Measurements from ENCODE around the gene UNC5A.

DNA sequence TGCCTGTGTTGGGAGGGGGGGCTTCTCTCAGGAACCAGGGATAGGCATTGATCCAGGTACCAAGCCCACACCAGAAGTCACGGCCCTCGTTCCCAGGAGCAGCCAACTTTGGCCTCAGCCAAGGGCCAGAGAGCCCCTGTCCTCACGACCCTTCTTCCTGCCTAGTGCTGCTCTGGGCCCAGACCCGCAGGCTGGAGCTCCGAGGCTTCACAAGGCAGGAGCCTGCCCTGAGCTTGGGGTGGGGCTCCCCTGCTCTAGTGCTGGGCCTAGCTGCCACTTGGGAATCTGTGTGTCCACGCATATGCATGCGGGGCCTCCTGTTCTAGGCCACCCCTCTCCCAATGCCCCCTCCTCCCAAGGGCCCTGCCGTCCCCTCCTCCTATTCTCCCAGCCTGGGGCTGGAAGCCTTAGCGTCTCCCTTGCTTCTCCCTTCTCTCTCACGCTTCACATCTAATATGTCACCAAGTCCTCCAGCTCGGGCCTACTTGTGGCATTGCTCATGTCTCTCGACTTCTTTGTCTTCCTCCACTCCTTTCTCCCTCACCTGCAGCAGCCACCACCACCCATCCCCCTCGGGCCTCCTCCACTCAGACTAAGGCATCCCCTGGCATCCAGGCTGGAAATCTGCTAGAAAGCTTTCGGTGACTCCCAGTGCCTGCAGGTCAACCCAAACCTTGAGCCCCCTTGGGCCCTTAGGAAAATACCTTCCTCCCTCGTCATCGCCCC lies 3.4 kb downstream of the UNC5A start:
- TF ChIP-seq HDGF (IDR thresholded peaks at IDR 0.05; ENCODE audit: borderline replicate concordance) (no peak), SP1 (IDR thresholded peaks at IDR 0.05) (no peak), BHLHE40 (IDR thresholded peaks at IDR 0.05; ENCODE audit: borderline replicate concordance) (no peak), FOXM1 (IDR thresholded peaks at IDR 0.05; ENCODE audit: borderline replicate concordance) (no peak), TARDBP (IDR thresholded peaks at IDR 0.05) (no peak), FOXA1 (IDR thresholded peaks at IDR 0.05) (no peak), ARNT (IDR thresholded peaks at IDR 0.05) (no peak), SUZ12 (IDR thresholded peaks at IDR 0.05) (no peak)

Measured in HEK293T (cell line).